ENCODE data around the gene MBLAC2.

The MBLAC2 gene

GRCh38 chr5:90408571-90409317 is 65.8 kb downstream of the MBLAC2 start:
- no peak for DNase-seq (ENCODE audit: extremely low read depth, insufficient read length)
- peak overlapping the region; percentile 100 for H3K4me3 ChIP-seq (replicated peaks; ENCODE audit: low read depth, low read length)
- H3K27me3 ChIP-seq (replicated peaks; ENCODE audit: control insufficient read depth, insufficient read depth, low read length) = no peaks in the 10 kb centered on the region
- H3K36me3 ChIP-seq (ENCODE audit: control insufficient read depth, insufficient read depth, low read length) = no peaks in the 10 kb centered on the region
- no peak for TF ChIP-seq CTCF (IDR thresholded peaks at IDR 0.05; ENCODE audit: insufficient read depth, low read length, poor library complexity, severe bottlenecking)
